Inflammatory macrophage treated with lipopolysaccharide for 1 hour (primary cell): ENCODE data around the gene PDGFB.
"Not testable (repeated sequence)": the region's sequence is repeated elsewhere in the genome, so short reads cannot be mapped to it uniquely, and the experiment has no call there.

Experiments used
- DNase-seq, 2 donors: peaks; one replicate each; pipeline ENCODE4 v3.0.0-alpha.2; 2020 to 2022

PDGFB gene

DNA sequence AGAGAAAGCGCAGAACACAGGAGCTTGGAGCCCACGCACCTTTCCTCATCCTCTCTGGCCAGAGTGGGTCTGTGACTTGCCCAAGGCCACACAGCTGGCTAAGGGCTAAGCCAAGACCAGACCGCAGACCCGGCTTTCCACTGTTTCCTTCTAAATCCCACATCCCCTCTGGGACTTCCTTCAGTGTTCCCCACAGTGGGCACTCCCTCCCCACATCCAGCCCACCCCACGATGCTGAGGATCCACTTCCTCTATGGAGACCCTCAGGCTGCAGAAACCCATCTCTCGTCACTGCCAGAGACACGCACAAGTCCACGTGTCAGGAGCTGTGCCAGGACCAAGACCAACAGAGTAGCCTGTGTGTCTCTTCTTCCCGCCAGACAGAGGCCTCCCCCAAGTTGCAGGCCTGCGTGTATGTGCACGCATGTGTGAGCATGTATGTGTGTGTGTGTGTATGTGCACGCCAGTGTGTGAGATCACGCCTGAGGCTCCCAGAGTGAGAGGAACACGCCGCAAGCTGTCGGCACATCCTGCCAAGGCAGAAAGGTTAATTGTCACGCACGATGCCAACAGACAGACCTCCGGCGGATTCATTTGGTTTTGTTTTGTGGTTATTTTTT is 21.6 kb downstream of the PDGFB start:
- DNase-seq: no peak

- no peak for DNase-seq
These were observed 22.6 kb downstream of the PDGFB start for GRCh38 chr22:39221999-39222686.

- peak in 1 of 2 donors; percentile 45 for DNase-seq
These were observed 23.6 kb downstream of the PDGFB start for GRCh38 chr22:39220890-39221850.

GRCh38 chr22:39220450-39220849 is 24.3 kb downstream of the PDGFB start:
- no peak for DNase-seq

- DNase-seq: no peak
These were observed 25.4 kb downstream of the PDGFB start for GRCh38 chr22:39219071-39220039.

GRCh38 chr22:39218432-39218831 is 26.4 kb downstream of the PDGFB start:
- not testable (repeated sequence) for DNase-seq

DNA sequence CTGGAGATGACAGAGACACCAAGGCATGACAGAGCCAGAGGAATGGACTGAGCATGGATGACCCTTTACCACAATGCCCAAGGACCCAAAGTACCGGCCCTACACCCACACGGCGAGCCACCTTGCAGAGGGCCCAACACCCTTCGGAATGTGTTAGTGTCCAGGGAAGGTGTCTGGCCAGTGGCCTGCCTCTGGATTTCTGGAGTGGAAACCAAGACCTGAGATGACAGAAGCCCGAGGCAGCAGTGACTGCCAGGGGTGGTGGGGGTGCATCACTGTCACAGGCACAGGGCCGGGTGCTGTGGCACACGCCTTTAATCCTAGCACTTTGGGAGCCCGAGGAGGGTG is 28.7 kb downstream of the PDGFB start:
- DNase-seq: no peak

DNA sequence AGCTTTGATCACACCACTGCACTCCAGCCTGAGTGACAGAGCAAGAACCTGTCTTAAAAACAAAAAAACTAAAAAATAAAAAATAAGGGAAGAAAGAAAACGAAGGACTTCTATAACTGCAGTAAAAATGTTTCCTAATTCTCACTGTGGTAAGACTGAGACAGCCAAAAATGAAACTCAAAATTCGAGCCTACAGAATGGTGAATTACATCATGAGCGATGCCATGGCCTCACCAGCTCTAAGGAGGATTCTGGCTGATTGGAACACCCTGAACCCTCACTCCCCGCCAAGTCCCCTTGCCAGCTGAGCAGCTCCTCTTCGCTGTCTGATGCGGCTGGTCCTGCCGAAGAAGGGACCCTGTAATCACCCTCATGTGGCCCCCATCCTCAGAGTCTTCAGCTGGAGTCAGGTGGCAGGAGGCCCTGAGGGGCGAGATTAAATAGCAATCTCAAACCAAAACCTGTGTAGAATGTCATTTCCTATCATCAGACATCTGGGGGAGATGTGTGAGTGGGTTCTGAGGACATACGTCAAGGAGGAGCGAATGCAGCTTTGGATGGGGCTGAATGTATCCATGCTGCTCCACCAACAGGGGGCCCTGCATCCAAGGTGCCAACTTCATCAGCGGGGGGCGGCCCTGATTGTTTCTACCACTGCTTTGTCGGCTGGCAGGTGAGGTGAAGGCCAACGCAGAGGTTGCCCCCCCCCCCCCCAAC is 29.2 kb downstream of the PDGFB start:
- peak; percentile 53 to 54 for DNase-seq

DNA sequence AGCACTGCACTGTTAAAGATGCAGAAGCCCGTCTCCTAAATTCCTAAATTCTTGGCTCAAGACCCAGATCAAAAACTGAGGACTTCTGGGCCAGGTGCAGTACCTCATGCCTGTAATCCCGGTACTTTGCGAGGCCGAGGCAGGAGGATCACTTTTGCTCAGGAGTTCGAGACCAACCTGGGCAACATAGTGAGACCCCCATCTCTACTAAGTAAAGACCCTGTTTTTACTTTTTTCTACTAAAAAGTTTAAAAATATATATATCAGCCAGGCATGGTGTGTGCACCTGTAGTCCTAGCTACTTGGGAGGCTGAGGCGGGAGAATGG is 29.7 kb downstream of the PDGFB start:
- no peak for DNase-seq

GRCh38 chr22:39214383-39215069 is 30.3 kb downstream of the PDGFB start:
- DNase-seq: no peak

- no peak for DNase-seq
These were observed 30.8 kb downstream of the PDGFB start for GRCh38 chr22:39214006-39214382.

GRCh38 chr22:39212721-39213376 is 31.9 kb downstream of the PDGFB start:
- no peak for DNase-seq

DNA sequence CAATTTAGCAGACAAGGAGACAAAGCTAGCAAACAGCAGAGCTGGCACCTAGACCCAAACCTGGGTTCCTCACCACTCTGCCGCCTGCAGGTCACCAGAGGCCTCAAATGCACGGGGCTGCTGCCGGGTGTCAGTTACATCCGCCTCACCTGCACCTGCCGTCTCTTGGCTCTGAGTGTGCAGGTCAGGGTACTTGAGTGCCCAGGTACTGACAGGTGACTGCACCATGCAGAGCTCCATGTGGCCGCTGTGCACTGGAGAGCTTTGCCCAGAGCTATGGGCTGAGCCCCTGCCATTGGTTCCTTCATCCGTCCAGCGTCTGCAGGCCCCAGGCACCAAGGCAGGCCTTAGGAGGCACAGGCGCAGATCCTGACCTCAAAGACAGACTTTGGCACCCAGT is 35.0 kb downstream of the PDGFB start:
- DNase-seq: no peak

DNA sequence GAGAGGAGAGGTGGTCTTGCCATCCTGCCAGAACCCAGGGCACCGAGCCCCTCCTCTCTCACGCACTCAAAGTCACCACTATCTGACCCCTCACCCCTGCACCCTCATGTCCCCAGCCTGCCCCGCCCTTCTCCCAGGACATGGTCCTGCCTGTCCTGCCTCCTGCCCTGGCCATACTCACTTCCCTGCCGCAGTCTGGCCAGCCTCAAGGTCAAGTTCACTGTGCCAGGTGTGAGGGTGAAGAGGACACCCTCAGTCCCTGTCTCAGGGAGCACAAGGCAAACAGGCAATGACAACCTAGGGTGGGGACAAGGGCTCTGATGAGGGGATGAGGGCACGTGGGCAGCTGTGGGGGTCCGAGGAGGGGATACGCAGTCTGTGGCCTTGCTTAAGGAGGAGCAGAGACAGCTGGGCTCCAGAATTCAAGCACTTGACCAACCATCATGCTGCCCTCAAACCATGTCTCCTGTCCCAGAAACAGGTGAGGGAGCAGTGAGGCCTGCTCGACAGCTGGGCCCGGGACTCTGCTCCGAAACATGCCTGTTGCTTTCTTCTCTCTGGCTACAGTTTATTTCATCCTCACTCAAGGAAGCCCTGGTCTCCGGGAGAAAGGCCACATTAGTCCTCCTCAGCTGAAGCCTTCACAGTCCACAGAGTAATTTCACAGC is 36.6 kb downstream of the PDGFB start:
- no peak for DNase-seq

GRCh38 chr22:39207141-39208012 is 37.4 kb downstream of the PDGFB start:
- DNase-seq: no peak

DNA sequence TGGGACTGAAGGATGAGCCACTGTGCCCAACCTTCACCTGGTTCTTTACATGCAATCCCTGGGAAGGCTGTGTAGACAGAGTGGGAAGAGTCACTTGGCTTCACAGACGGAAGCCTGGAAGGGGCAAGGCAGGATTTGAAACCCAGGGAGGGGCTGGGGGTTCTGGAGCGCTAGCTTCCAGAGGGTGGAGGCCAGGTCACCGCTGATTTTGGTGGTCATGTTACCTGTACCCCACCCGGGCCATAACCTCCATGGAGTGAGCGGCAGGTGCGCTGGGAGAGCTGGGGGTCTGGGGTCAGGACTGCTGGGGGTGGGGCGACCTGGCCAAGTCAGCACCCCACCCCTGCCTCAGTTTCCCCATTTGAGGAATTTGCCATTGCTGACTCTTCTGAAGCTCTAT is 38.3 kb downstream of the PDGFB start:
- no peak for DNase-seq

DNA sequence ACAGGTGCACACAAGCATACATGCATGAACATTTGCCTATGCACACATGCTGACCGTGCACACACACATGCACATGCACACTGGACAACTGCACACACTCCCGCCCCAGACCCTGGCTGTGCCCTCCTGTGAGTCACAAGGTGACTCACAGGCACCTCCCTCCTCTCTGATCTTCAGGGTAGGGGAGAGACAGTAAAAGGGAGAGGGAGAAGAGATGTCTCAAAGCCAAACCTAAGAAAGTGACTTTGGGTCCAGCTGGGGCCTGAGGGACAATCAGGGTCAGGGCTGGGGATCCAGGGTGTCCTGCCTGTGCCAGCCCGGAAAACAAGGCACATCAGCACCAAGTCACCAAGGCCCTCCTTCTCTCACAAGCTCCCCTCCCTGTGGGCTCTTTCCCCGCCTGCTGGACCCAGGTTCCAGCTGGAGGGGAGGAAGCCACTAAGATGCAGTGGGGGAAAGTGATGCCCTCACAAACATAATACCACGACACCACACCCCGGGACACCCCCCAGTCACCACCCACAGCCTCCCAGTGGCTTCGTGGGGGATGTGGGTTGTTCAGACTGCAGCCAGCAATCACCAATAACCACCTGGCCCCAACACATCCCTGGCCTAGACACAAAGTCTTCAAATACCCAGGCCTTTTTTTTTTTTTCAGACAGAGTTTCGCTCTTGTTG is 39.3 kb downstream of the PDGFB start:
- no peak for DNase-seq

DNA sequence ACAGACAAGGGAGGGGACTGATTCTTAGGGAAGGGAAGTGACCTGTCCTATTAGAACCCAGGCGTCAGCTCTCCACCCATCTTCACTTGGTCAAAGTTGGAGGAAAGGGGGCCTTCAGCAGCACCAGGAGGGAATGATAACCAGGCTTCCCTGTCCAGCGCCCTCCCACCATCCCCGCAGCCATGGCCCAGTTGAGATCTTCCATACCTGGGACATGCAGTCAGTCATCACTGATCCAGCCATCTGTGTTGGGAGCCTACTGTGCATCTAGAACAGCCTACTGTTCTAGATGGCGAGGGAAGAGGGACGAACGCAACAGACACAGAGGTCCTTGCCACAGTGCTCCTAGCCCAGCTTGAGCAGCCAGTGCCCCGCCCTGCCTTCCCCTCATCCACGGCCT is 40.6 kb downstream of the PDGFB start:
- DNase-seq: no peak

- DNase-seq: no peak
These were observed 47.2 kb downstream of the PDGFB start for GRCh38 chr22:39197578-39197977.
